Natural killer cell treated with Interleukin-12 subunit alpha and Interleukin-12 subunit beta and Interleukin-15 and Interleukin-18, amount 100 ng/mL, for 72 hours (primary cell): ENCODE data around the gene NME4. TPM values are rescaled to one million over a fixed set of nuclear protein-coding genes. Genes with fewer than 3 reads are reported as not detected.
A peak's percentile ranks its signal among the peaks of the same experiment; 100 is the strongest.

ENCODE experiments used
- ATAC-seq, 2 donors: fragments of 150-1000 bp; cut with Tn5 transposase in 1 of 2; sonication (Bioruptor Pico), chemical (Tn5 transposase) in 1 of 2; 2 replicates each; pipeline ENCODE4 v1.10.0; 2021
- DNase-seq: peaks from one replicate; pipeline ENCODE4 v3.0.0; 2022; ENCODE audit warnings: low spot score
- H3K27ac Mint-ChIP-seq, 2 donors: 1 replicate in 1 of 2; 2 replicates in 1 of 2; pipeline ENCODE4 v1.8.0; 2022; ENCODE audit warnings: mixed read lengths in 2 of 2, mild to moderate bottlenecking in 1 of 2, moderate library complexity in 1 of 2
- H3K27me3 Mint-ChIP-seq, 2 donors: 1 replicate in 1 of 2; 2 replicates in 1 of 2; pipeline ENCODE4 v1.8.0; 2022; ENCODE audit warnings: mixed read lengths in 2 of 2
- H3K36me3 Mint-ChIP-seq: one replicate; pipeline ENCODE4 v1.8.0; 2022; ENCODE audit warnings: mixed read lengths
- H3K4me1 Mint-ChIP-seq, 2 donors: 1 replicate in 1 of 2; 2 replicates in 1 of 2; pipeline ENCODE4 v1.8.0; 2022; ENCODE audit warnings: low read depth in 2 of 2, mixed read lengths in 2 of 2, mild to moderate bottlenecking in 1 of 2
- H3K4me3 Mint-ChIP-seq: one replicate; pipeline ENCODE4 v1.8.0; 2022; ENCODE audit warnings: mixed read lengths
- H3K9me3 Mint-ChIP-seq: 2 replicates; pipeline ENCODE4 v1.8.0; 2022; ENCODE audit warnings: mixed read lengths
- total RNA-seq, 2 donors: library from RNA; stranded (reverse); gene quantifications; one replicate each; pipeline ENCODE4 v1.2.3, GENCODE V29; 2022

NME4 gene
- total RNA-seq, 2 donors from 2014 or later, result 2.7 to 9.1 TPM

DNA sequence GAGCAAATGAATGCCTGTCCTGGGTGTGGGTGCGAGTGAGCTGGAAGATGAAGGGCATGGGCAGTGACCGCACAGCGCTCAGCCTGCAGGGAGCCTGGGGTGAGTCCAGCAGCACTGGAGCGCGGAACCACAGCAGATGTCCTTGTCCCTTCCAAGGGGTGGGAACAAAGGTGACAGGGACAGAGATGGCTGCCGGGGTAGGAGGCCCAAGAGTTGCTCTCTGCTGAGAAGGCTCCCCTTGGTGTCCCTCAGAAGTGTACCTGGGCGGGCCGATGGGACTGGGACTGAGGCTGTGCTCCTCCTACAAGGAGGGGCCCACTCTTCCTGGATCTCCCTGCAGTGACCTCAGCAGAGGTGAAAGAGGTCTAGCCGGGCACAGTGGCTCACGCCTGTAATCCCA, 7.6 kb upstream of the NME4 start:
- Mint-ChIP-seq H3K9me3 (no peaks in the 10 kb centered on the region), H3K36me3 (no peaks in the 10 kb centered on the region), H3K27me3 (no peaks in the 10 kb centered on the region), H3K4me1 (peaks cover 14 to 18% of the 10 kb centered on the region in 2 donors), H3K27ac (no peak overlapping the region), H3K4me3 (no peak overlapping the region)
- no peak for DNase-seq
- ATAC-seq, result no peak

DNA sequence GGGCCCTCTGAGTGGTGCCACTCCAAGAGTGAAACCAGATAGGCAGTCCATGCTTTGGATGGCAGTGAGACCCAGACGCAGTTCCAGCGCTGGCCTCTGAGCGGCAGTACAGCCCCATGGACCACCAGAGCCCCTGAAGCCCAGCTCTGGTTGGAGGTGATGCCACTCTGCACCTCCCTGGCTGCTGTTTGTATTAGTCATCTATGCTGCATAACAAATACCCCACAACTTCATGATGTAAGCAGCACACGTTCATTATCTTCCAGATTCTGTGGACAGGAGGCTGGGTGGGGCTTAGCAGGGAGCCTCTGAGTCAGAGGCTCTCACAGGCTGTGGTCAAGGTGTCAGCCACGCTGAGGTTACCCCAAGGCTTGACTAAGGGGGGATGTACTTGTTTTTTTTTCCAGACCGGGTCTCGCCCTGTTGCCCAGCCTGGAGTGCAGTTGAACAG, 5.1 kb upstream of the NME4 start:
- H3K27ac Mint-ChIP-seq, result peak overlapping the region; percentile 73 to 80
- H3K27me3 Mint-ChIP-seq, result peaks cover 0 to 3% of the 10 kb centered on the region in 2 donors
- no peaks in the 10 kb centered on the region for H3K9me3 Mint-ChIP-seq
- peak; percentile 95 to 97 for ATAC-seq
- H3K4me3 Mint-ChIP-seq, result peak overlapping the region; percentile 61
- peak; percentile 93 for DNase-seq
- H3K36me3 Mint-ChIP-seq, result no peaks in the 10 kb centered on the region
- H3K4me1 Mint-ChIP-seq, result peaks cover 20 to 22% of the 10 kb centered on the region in 2 donors

DNA sequence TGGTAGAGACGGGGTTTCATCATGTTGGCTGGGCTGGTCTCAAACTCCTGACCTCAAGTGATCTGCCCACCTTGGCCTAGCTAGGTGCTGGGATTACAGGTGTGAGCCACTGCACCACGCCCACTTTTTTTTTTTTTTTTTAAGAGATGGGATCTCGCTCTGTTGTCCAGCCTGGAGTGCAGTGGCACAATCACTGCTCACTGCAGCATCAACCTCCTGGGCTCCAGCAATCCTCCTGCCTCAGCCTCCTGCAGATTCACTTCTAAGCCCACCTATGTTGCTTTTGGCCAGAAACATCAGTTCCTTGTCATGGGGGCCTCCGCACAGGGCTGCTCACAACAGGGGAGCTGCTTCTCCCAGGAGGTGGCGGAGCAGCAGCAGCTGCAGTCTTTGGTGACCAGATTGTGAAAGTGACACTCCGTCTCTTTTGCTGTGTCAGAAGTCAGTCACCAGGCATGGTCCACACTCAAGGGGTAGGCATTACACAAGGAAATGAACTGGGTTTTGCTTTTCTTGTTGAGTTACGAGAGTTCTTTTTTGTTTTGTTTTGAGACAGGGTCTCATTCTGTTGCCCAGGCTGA, 4.5 kb upstream of the NME4 start:
- Mint-ChIP-seq H3K36me3 (no peaks in the 10 kb centered on the region), H3K4me3 (peak overlapping the region; percentile 61)
- peak; percentile 76 to 78 for ATAC-seq

DNA sequence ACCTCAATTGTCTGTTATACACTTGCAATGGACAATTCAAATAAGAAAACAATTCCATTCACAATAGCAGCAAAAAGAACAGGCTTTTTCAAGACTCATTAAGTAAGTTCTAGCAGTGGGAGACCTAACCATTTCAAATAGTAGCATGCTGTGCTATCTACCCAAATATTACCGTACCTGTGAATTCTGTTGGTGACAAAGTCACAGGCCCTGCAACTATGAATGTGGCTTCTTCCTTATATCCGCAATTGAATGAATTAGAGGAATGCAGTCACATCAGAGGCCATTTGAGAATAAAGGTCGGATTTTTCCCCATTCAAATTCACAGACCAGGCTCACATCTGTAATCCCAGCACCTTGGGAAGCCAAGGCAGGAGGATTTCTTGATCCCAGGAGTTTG, 800 bp upstream of the NME4 start:
- Mint-ChIP-seq H3K4me1 (peaks cover 25 to 29% of the 10 kb centered on the region in 2 donors), H3K27ac (no peak overlapping the region), H3K36me3 (no peaks in the 10 kb centered on the region), H3K9me3 (no peaks in the 10 kb centered on the region), H3K4me3 (peak overlapping the region; percentile 79), H3K27me3 (peaks cover 0 to 3% of the 10 kb centered on the region in 2 donors)
- DNase-seq (no peak), ATAC-seq (no peak)

More for the DNA sequence above, 4.5 kb upstream of the NME4 start:
- peaks cover 0 to 3% of the 10 kb centered on the region in 2 donors for H3K27me3 Mint-ChIP-seq
- H3K4me1 Mint-ChIP-seq, result peaks cover 20 to 22% of the 10 kb centered on the region in 2 donors
- peak overlapping the region; percentile 73 to 80 for H3K27ac Mint-ChIP-seq
- no peaks in the 10 kb centered on the region for H3K9me3 Mint-ChIP-seq
- no peak for DNase-seq

DNA sequence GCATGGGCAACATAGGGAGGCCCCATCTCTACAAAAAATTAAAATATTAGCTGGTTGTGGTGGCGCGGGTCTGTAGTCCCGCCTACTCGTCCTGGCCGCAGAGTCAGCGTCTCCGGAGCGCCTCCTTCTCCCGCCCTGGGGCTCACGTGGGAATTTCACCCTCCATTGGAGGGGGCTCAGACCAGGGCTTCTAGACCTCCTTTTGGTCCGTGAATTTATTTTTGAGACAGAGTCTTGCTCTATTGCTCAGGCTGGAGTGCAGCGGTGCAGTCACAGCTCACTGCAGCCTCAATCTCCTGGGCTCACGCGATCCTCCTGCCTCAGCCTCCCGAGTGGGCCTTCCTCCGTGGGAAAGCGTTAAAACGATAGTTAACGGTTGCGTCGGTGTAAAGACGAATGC, 394 bp upstream of the NME4 start:
- peaks cover 25 to 29% of the 10 kb centered on the region in 2 donors for H3K4me1 Mint-ChIP-seq
- H3K4me3 Mint-ChIP-seq, result peak overlapping the region; percentile 79
- H3K27me3 Mint-ChIP-seq, result peaks cover 0 to 3% of the 10 kb centered on the region in 2 donors
- H3K27ac Mint-ChIP-seq, result no peak overlapping the region
- H3K9me3 Mint-ChIP-seq, result no peaks in the 10 kb centered on the region
- H3K36me3 Mint-ChIP-seq, result no peaks in the 10 kb centered on the region
- DNase-seq, result no peak
- ATAC-seq, result no peak

DNA sequence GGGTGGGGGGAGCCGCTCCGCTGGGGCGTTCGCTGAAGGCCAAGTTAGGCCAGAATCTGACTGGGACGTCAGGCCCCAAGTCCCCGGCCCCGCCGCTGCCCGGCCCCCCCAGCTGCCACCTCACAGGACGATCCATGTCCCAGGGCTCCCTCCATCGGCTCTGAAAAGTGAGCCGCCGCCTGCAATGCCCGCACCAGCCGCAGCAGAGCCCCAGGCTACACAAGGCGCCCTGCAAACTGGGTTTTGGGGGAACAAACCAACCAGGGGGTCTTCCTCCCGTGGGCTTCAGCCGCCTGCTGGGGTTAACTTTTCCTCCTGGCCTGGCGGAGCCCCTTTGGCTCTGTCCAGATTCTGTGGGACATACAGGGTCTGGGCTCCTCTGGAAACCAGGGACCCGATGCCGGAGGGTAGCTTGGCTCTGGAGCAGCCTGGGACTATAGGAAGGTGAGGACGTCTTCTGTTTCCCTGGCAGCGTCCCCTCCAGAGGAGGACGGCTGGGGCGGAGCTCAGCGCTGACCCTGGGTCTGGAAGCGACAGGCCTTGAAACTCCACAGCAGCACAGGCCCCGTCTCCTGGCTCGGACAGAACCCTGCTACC, 835 bp downstream of the NME4 start:
- ATAC-seq, result no peak
- H3K9me3 Mint-ChIP-seq, result no peaks in the 10 kb centered on the region
- DNase-seq, result no peak
- no peak overlapping the region for H3K27ac Mint-ChIP-seq
- peaks cover 12 to 17% of the 10 kb centered on the region in 2 donors for H3K4me1 Mint-ChIP-seq
- no peaks in the 10 kb centered on the region for H3K36me3 Mint-ChIP-seq
- H3K4me3 Mint-ChIP-seq, result peak overlapping the region; percentile 45
- H3K27me3 Mint-ChIP-seq, result peaks cover 0 to 3% of the 10 kb centered on the region in 2 donors

DNA sequence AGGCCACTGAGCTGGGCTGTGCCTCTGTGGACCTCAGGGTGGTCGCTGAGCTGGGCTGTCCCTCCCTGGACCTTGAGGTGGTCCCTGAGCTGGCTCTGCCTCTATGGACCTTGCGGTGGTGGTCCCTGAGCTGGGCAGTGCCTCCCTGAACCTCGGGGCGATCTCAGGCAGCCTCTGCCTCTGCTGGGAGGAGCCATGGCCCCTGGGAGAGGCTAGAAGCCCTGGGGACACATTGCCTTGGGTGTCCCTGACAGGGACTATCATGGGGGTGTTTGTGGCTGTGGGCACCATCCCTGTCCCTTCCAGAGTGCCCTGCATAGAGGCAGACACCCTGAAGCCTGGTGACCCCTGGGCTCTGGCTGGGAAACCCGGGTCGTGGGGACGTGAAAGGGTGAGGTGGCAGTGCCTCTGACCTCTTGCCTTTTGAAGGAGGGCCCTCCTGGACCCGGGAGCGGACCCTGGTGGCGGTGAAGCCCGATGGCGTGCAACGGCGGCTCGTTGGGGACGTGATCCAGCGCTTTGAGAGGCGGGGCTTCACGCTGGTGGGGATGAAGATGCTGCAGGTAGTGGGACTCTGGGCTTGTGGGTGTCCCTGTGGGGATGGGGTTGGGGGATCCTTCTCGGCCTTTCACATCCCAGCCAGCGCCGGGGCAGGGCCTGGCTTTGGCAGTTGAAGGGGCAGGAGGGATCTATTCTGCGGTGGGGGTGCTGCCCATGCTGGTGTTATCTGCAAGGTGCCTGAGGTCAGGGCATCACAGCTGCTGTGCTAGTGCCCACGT, 1.8 kb downstream of the NME4 start:
- ATAC-seq, result no peak
- H3K4me3 Mint-ChIP-seq, result peak overlapping the region; percentile 45

DNA sequence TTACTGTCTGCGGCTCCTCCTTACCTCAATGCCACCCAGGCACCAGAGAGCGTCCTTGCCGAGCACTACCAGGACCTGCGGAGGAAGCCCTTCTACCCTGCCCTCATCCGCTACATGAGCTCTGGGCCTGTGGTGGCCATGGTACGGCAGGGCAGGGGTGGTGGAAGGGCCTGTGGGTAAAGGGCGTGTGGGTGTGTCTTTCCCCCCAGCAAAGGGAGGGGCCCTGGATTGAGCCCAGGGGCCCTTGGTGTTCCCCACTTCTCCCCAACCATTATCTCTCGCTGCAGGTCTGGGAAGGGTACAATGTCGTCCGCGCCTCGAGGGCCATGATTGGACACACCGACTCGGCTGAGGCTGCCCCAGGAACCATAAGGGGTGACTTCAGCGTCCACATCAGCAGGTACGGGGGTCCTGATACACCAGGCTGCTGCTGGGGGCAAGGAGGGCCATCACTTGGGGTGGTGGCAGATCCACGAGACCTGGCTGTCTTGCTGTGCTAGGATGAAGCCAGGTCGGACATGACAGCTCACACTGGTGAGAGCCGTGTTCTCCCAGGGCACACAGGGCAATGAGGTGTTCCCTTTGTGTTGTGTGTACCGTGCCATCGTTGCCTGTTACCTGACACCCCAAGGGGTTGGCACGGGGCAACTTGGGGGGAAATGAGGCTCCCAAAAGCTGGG, 2.5 kb downstream of the NME4 start:
- DNase-seq (no peak), ATAC-seq (no peak)
- H3K9me3 Mint-ChIP-seq, result no peaks in the 10 kb centered on the region
- peaks cover 0 to 3% of the 10 kb centered on the region in 2 donors for H3K27me3 Mint-ChIP-seq
- no peak overlapping the region for H3K4me3 Mint-ChIP-seq
- no peak overlapping the region for H3K27ac Mint-ChIP-seq
- no peaks in the 10 kb centered on the region for H3K36me3 Mint-ChIP-seq
- H3K4me1 Mint-ChIP-seq, result peaks cover 10 to 15% of the 10 kb centered on the region in 2 donors

More for the DNA sequence above, 1.8 kb downstream of the NME4 start:
- H3K9me3 Mint-ChIP-seq, result no peaks in the 10 kb centered on the region
- H3K4me1 Mint-ChIP-seq, result peaks cover 10 to 15% of the 10 kb centered on the region in 2 donors
- H3K27ac Mint-ChIP-seq, result no peak overlapping the region
- DNase-seq, result no peak
- no peaks in the 10 kb centered on the region for H3K36me3 Mint-ChIP-seq
- peaks cover 0 to 3% of the 10 kb centered on the region in 2 donors for H3K27me3 Mint-ChIP-seq

DNA sequence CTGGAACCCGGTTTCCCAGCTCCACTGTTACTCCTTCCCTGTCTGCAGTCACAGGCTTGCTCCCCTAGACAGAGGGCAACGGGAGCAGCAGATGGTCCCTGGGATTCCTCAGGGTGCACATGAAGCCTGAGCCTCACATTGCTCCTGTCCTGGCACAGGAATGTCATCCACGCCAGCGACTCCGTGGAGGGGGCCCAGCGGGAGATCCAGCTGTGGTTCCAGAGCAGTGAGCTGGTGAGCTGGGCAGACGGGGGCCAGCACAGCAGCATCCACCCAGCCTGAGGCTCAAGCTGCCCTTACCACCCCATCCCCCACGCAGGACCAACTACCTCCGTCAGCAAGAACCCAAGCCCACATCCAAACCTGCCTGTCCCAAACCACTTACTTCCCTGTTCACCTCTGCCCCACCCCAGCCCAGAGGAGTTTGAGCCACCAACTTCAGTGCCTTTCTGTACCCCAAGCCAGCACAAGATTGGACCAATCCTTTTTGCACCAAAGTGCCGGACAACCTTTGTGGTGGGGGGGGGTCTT, 3.1 kb downstream of the NME4 start:
- H3K27me3 Mint-ChIP-seq, result peaks cover 0 to 3% of the 10 kb centered on the region in 2 donors
- DNase-seq (no peak), ATAC-seq (no peak)
- H3K27ac Mint-ChIP-seq, result peak overlapping the region; percentile 38 to 72
- H3K4me1 Mint-ChIP-seq, result peaks cover 10 to 15% of the 10 kb centered on the region in 2 donors
- H3K9me3 Mint-ChIP-seq, result no peaks in the 10 kb centered on the region
- H3K4me3 Mint-ChIP-seq, result peak overlapping the region; percentile 75
- H3K36me3 Mint-ChIP-seq, result no peaks in the 10 kb centered on the region

DNA sequence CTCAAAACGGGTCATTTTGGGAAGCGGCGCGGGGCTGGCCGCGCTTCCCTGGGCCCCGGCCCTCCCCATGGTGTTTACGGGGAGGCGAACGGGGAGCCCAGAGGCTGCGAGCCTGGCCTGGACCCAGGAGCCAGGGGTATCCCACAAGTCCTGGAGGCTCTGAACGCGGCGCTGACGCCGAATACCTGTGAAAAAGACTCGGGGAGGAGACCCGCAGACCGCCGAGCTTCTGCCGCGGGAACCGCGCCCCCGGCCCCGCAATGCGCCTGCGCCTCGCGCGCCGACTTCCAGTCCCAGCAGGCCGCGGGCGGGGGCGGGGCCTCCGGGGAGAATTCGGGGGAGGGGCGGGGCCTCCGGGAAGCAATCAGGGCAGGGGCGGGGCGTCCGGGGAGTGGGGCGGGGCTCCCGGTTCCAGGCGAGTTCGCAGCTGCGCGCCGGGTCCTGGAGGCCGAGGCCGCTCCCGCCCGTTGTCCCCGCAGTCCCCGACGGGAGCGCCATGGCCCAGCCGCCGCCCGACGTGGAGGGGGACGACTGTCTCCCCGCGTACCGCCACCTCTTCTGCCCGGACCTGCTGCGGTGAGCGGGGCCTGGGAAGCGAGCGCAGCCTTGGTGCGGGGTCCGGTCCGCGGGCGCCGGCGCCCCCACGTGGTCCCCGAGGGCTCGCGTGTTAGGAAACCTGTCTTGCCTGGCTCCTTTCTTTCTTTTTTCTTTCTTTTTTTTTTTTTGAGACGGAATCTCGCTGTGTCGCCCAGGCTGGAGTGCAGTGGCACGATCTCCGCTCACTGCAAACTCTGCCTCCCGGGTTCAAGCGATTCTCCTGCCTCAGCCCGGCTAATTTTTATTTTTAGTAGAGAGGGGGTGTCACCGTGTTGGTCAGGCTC, 4.7 kb downstream of the NME4 start, which contains the start of gene DECR2:
DECR2 (plus strand) TSS at position 418 of the 881 bp plus-strand sequence; CDS start at position 497, 79 bp downstream.
- peaks cover 0 to 1% of the 10 kb centered on the region in 2 donors for H3K27me3 Mint-ChIP-seq
- H3K4me3 Mint-ChIP-seq, result peak within 1 kb of the TSS; percentile 75
- DNase-seq, result peak; percentile 95

DNA sequence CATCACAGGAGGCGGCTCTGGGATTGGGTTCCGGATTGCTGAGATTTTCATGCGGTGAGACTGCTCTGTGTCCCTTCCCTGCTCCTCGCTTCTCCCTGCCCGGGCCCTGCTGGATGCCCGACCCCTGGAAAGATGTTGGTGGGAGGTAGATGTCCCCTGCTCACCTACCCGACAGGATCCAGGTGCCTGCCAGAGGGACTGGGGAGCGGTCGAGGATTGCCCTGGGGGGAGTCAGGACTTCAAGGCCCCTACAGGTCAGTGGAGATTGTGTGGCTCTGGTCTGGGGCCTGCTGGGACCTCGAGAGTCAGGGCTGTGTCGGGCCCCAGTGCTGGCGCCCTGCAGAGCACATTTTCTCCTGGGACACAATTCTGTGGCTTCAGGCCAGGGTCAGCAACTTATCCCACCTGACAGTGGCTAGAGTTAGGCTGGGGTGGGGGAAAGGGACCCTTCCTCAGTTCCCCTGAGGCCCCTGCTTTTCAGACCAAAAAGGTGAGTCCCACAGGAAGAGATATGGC, 8.0 kb downstream of the NME4 start:
- ATAC-seq (no peak), DNase-seq (no peak)
- H3K27ac Mint-ChIP-seq, result peak overlapping the region in 1 of 2 donors; percentile 10
- no peaks in the 10 kb centered on the region for H3K27me3 Mint-ChIP-seq
- no peaks in the 10 kb centered on the region for H3K36me3 Mint-ChIP-seq
- H3K9me3 Mint-ChIP-seq, result no peaks in the 10 kb centered on the region
- no peak overlapping the region for H3K4me3 Mint-ChIP-seq
- H3K4me1 Mint-ChIP-seq, result peaks cover 7 to 8% of the 10 kb centered on the region in 2 donors

More for the DNA sequence above, 4.7 kb downstream of the NME4 start, which contains the start of gene DECR2:
- Mint-ChIP-seq H3K27ac (peak within 1 kb of the TSS; percentile 38 to 72), H3K9me3 (no peaks in the 10 kb centered on the region), H3K36me3 (no peaks in the 10 kb centered on the region), H3K4me1 (peaks cover 8 to 10% of the 10 kb centered on the region in 2 donors)
- peak; percentile 93 to 95 for ATAC-seq
